HG02840 (cell line): ENCODE measurements around the gene ELK1.
"Not testable (repeated sequence)": the region's sequence is repeated elsewhere in the genome, so short reads cannot be mapped to it uniquely, and the experiment has no call there.

ENCODE experiments used
- ATAC-seq: cut with Tn5 transposase; IDR thresholded peaks from one replicate; pipeline ENCODE4 v1.9.1; 2021; ENCODE audit warnings: mild to moderate bottlenecking, moderate library complexity, moderate number of reproducible peaks; ENCODE audit not compliant: unreplicated experiment, low FRiP score

Gene ELK1

DNA sequence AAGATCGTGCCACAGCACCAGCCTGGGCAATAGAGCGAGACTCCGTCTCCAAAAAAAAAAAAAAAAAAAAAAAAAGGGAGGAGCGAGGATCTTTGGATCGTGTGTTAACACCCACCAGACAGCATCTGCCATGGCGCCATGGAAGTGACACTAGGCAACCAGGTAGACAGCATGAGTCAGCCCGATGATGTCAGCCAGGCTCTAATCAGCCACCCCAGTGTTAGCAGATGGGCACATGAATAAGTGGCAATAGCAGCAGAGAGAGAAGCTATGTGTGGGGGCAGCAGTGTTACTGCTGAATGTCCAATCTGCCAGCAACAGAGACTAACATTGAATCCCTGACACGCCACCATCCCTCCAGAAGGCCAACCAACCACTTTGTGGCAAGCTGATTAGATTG is 37.3 kb downstream of the ELK1 start:
- ATAC-seq, result no peak

DNA sequence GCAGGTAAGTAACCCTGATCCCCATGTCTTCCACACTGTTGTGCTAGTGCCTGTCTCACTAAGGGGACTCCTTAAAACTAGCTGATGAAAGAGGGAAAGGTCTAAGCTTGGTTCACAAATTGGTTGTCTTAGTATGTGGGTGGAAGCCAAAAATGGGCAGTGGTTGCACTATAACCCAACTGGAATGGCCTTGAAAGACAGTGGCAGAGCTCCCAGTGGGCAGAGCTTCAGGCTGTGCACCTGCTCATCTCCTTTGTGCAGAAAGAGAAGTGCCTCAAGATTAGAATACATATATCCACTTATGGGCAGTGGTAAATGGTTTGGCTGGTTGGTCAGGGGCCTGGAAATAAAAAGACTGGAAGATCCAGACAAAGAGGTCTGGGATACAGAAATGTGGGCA is 37.9 kb downstream of the ELK1 start:
- no peak for ATAC-seq

DNA sequence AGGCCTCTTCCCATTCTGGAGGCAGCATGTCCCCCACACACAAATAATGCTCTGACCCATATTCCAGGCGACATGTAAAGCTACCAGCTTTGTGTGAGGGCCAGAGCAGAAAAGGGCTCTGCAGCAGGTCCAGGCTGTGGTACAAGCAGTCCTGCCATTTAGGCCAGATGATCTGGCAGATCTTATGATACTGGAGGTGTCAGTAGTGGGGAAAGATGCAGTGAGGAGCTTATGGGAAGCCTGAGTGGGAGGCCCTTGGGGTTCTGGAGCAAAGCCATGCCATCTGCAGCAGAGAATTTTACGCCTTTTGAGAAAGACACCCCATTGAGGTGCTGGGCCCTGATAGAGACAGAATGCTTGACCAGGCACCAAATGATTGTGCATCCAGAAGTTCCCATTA is 38.4 kb downstream of the ELK1 start:
- ATAC-seq, result no peak

DNA sequence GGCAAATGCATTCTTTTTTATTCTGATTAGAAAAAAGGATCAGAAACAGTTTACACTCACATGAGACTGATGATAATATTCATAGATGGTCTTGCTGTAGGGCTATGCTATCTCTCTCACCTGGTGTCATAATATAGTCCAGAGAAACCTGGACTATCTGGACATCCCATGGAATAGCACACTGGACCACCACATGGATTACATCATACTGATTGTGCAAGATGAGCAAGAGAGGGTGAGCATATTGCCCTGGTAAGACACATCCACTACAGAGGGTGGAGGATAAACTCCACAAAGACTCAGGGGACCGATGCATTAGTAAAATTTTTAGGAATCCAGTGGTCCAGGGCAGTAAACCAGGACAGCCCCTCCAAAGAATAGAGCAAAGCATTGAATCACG is 38.9 kb downstream of the ELK1 start:
- ATAC-seq, result no peak

DNA sequence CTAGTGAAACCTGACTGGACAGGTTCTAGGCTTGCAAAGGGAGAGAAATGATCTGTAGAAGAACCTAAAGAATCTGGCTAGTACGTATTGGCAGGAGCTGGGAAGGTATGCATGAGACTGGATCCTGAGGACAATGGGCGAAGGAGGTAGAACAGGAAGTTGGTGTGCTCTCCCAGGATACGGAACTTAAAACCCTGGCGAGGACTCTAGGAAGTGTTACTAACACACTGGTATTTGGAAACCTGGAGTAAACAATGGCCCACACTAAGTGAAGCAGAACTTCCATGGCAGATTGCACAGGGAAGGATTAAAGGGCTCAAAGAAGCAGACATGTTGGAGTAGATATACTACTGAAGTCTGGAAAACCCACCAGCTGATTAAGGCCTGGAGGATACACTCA is 39.9 kb downstream of the ELK1 start:
- ATAC-seq, result no peak

DNA sequence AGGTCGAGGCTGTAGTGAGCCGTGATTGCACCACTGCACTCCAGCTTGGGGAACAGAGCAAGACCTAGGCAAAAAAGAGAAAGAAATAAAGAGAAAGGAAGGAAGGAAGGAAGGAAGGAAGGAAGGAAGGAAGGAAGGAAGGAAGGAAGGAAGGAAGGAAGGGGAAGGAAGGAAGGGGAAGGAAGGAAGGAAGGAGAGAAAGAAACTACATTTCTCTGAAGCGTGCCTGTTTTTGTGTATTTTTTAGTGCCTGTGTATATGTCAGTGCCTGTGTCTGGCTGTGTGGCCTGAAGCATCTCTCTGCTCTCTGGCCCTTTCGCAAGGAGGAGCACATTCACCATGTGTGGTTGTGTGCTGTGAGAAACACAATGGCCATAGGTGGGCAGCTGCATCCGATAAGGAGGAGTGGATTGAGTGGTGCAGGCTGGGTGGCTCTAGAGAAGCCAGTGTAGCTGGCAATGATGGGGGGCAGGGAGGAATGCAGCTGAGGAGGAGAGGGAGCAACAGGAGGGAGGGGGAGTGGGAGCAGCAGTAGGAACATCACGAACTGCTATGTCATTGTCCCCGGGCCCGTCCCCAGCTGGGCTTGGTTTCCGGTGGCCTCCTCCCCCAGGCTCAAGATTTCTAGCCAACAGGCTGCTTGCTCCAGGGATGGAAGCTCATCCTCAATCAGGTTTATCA is 42.1 kb downstream of the ELK1 start:
- no peak for ATAC-seq

DNA sequence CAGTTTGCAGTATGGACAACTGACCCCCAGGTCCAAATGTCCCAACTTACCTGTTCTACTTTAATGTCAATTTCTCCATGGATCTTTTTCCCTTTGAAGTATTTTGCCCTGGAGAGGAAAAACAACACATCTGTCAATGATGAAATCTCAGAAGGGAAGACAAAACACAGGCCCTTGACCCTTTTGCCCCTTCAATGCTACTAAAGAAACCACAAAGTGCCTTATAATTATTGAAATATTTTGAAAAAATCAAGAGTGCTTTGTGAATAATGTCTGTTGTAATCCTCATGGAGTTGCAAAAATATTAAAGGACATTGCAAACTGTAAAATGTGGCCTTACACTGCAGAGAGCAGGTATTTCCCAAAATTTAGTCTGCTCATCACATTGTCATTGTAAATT is 43.3 kb downstream of the ELK1 start:
- no peak for ATAC-seq

DNA sequence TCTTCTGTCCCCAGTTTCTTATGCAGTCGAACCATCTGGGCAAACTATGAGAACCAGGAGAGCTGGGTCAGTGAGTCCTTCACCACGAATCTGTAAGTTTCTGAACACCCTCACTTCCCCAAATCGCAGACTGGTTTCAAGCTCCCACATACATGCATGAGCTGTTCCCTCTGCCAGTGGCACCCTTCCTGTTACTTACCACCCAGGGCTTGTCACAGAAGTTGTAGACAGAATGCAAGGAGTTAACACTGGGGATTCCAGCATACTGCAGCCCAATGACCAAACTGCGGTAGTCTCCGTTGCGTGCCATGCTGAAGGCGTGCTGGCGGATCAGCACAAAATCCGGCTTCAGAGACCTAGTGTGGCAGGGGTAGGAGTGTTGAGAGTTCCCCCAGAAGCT is 45.3 kb downstream of the ELK1 start:
- no peak for ATAC-seq

DNA sequence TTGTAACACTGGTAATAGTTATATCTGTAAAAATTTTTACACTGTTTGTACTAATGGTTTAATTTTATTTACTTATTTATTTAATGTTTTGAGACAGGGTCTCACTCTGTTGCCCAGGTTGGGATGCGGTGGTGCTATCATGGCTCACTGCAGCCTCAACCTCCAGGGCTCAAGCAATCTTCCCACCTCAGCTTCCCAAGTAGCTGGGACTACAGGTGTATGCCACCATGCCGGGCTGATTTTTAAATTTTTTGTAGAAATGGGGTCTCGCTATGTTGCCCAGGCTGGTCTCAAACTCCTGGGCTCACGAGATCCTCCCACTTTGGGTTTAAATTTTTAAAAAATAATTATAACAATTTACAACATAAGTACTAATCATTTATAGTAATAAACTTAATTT is 47.2 kb downstream of the ELK1 start:
- not testable (repeated sequence) for ATAC-seq

DNA sequence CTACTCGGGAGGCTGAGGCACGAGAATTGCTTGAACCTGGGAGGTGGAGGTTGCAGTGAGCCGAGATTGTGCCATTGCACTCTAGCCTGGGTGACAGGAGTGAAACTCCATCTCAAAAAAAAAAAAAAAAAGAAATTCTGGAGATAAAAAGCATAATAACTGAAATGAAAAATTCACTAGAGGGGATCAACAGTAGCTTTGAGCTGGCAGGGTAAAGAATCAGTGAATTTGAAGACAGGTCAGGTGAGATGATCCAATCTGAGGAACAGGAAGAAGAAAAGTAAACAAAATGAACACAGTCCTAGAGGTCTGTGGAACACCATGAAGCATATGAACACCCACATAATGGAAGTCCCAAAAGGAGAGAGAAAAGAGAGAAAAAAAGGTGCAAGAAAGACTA is 53.1 kb downstream of the ELK1 start:
- ATAC-seq, result no peak

DNA sequence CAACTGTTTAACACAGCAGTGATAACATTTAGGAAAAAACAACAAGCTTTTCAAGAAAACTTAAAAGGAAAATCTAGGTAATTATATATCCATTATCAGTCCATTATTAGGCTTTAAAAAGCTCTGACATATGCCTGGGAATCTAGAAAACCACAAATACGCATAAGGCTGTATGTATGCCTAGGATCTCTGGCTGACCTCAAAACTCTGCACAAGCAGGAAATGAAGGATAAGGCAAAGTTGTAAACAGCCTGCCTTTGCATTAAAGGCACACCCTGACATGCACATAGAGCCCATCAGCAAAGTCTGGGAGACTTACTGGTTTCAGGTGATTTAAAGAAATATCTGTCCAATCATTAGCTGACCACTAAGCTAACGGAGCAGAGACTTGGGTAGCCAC is 54.1 kb downstream of the ELK1 start:
- no peak for ATAC-seq

DNA sequence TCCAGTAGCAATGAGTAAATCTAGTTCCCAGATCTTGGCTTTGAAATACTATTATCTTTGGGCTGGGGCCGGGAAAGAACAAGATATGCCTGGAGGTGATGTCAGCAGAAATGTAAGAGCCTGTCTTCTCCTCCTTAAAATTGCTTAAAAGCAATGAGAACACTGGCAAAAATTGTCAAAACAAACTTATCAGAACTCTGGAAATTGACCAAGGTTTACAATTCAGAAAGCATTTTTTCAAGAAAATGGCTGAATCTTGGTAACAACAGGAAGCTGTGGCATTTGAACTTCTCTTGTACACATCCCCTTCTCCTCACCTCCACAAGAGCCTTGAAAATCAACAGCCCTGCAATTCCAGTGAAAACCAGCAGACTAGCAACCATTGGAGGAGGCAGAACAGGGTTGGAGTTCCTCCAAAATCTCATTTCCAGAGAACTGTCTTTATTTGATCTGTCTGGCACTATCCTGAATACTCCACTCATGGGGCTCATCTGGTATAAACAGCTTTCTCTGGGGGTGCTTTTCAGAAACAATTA is 54.6 kb downstream of the ELK1 start:
- no peak for ATAC-seq

DNA sequence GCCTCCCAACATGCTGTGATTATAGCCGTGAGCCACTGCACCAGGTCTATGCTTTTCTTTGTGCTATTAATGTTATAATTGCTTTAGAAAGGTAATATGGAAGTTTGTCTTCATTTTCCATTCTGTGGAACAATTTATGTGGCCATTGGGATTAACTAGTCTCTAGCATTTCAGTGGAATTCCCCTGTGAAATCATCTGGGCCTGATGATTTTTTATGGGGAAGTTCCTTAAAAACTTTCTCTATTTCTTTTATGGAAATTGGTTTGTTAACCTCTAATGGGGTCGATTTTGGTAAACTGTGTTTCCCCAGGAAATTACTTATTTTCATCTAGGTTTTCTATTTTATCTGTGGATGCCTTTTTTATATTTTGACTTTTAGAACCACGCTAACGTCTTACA is 56.8 kb downstream of the ELK1 start:
- no peak for ATAC-seq

DNA sequence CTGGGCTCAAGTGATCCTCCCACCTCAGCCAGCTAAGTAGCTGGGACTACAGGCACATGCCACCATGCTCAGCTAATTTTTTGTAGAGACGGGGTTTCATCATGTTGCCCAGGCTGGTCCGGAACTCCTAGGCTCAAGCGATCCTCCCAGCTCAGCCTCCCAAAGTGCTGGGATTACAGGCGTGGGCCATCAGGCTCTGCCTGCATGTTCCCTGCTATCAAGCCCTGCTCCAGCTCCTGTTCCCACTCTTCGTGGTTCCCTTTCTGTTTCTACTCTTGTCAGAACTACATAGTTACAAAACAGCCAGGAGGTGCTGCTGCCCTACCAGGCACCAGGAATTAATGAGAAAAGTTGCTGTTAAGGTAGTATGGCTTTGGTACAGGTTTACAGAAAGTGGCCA is 59.4 kb downstream of the ELK1 start:
- no peak for ATAC-seq

DNA sequence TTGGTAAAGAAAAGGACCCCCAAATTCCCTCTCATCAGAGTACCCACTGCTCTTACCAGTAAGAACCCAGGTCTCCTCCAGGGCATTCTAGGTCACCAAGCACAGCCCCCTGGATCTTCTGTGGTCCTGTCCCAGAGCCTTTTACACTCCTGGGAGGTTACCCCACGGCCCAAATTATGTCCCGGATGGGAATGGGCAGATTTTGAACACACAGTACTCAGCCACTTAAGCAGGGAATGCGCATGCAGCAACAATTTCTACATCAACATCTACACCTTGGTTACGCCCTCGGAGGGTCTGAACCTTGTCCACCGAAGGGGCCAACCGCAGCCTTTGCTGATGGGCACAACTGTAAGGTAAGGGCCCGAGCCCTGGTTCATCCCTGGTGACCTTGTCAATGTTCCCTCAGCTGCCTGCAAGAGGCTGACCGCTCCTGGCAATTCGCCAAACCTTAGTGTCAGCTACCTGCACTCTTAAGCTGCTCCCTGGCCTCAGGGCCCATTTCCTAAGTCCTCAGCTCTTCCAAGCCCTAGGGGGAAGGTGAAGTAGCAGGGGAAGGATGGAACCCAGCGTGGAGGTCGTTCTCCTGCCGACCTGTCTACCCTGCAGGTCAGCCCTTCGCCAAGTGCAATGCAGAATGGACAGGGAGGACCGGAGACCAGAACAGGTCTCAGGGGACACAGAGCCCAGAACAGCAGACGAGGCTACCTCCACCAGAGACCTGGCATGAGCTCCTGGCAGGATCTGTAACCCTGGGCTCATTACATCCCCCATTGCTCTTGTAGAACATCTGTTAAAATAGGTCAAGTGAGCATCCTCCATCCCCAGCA is 62.2 kb downstream of the ELK1 start:
- no peak for ATAC-seq

DNA sequence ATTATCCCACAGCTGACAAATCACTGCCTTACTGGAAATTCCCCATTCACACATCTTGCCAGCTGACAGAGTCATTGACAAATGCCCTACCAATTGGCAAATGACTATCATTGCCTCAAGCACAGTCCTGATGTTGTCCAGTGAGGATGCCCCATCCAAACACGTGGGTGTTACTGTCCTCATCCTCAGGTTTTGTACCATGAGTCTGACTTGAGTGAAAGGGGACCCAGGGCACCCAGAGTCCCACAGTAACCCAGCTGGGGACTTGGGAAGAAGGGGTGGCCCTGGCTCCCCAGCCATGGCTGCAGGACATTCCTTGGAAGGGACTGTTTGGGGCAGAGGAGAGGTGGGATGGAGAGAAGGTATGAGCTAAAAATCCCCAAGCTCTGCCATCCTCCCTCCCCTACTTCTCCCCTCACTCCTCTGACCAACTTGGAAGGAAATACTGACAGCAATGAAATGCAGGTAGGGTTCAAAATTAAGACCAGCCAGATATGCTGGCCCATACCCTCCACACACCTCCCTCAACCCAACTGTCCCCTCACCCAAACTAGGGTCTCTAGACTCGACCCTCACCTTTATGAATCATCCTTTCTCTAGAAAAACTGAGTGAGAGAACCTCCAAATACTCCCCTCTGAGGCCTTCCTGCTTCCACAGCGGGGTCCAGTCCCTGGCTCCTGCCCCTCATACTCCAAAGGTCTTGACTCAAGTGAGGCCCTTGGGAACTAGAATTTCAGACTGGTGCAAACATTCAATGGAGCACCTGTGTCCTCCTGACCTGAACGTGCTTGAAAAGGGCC is 63.1 kb downstream of the ELK1 start:
- no peak for ATAC-seq

DNA sequence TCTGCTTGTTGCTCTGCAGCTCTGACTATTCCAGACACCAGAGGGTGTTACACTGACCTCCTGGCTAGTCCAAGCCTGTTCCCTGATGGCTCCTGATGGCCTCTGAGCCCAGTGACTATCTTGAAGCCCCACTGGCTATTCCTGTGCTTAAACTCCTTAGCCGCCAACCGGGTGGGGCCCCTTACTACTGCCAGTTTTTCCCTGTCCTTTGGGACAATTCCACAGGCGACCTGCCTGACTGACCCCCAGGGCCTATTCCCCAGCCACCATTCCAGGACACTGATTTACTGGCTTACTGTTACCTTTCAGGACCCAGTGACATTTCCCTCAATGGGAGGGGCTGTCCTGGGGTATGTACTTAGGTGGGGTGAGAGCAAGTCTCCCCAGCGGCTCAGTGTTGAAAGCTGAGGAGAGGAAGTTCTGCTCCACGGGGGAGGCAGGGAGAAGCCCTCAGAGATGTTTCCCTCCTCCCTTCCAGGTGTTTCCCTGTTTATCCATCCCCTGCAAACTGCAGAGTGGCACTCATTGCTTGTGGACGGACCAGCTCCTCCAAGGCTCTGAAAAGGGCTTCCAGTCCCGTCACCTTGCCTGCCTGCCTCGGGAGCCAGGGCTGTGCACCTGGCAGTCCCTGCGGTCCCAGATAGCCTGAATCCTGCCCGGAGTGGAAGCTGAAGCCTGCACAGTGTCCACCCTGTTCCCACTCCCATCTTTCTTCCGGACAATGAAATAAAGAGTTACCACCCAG is 64.1 kb downstream of the ELK1 start:
- no peak for ATAC-seq
